ENCODE measurements around the gene DDX19B.

- TF ChIP-seq, protein P1, sequence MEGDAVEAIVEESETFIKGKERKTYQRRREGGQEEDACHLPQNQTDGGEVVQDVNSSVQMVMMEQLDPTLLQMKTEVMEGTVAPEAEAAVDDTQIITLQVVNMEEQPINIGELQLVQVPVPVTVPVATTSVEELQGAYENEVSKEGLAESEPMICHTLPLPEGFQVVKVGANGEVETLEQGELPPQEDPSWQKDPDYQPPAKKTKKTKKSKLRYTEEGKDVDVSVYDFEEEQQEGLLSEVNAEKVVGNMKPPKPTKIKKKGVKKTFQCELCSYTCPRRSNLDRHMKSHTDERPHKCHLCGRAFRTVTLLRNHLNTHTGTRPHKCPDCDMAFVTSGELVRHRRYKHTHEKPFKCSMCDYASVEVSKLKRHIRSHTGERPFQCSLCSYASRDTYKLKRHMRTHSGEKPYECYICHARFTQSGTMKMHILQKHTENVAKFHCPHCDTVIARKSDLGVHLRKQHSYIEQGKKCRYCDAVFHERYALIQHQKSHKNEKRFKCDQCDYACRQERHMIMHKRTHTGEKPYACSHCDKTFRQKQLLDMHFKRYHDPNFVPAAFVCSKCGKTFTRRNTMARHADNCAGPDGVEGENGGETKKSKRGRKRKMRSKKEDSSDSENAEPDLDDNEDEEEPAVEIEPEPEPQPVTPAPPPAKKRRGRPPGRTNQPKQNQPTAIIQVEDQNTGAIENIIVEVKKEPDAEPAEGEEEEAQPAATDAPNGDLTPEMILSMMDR (IDR thresholded peaks at IDR 0.05; ENCODE audit: insufficient read depth, low read length) = no peak
- TF ChIP-seq POLR2AphosphoS5 (IDR thresholded peaks at IDR 0.05; ENCODE audit: low read depth) = no peak
Measured at GRCh38 chr16:70377782-70378181, 78.8 kb downstream of the DDX19B start.
